Karpas-422 (cell line): Measurements from ENCODE around the gene TRIM36. TPM values are rescaled to one million over a fixed set of nuclear protein-coding genes. Genes with fewer than 3 reads are reported as not detected.

ENCODE experiments used
- DNase-seq: peaks from one replicate; pipeline ENCODE4 v3.0.0-alpha.2; 2015
- H2AFZ ChIP-seq: fragments of 200-600 bp; sonication (generic); 2 replicates; pipeline ENCODE4 v1.6.1; 2014; ENCODE audit warnings: antibody characterized with exemption, low read length, mixed read lengths
- H3K27ac ChIP-seq: fragments of 200-600 bp; sonication (generic); 2 replicates; pipeline ENCODE4 v1.5.1; 2014; ENCODE audit warnings: mild to moderate bottlenecking, low read length, moderate library complexity
- H3K27me3 ChIP-seq: fragments of 200-600 bp; sonication (generic); 2 replicates; pipeline ENCODE4 v1.6.1; 2014; ENCODE audit warnings: low read length, mixed read lengths
- H3K36me3 ChIP-seq: fragments of 200-600 bp; sonication (generic); 2 replicates; pipeline ENCODE4 v1.6.1; 2014; ENCODE audit warnings: low read length, mixed read lengths; ENCODE audit not compliant: insufficient read depth
- H3K4me1 ChIP-seq: fragments of 200-600 bp; sonication (generic); 2 replicates; pipeline ENCODE4 v1.6.1; 2014; ENCODE audit warnings: mild to moderate bottlenecking, low read length, mixed read lengths
- H3K4me2 ChIP-seq: fragments of 200-600 bp; sonication (generic); 2 replicates; pipeline ENCODE4 v1.6.1; 2014; ENCODE audit warnings: low read length, low read depth, mild to moderate bottlenecking; ENCODE audit not compliant: poor library complexity, severe bottlenecking
- H3K4me3 ChIP-seq: fragments of 200-600 bp; sonication (generic); 2 replicates; pipeline ENCODE4 v1.5.1; 2014; ENCODE audit warnings: mild to moderate bottlenecking, antibody characterized with exemption, low read length, mixed read lengths
- H3K79me2 ChIP-seq: fragments of 200-600 bp; sonication (generic); 2 replicates; pipeline ENCODE4 v1.6.1; 2014; ENCODE audit warnings: mild to moderate bottlenecking, low read length, mixed read lengths
- H3K9ac ChIP-seq: fragments of 200-600 bp; sonication (generic); 2 replicates; pipeline ENCODE4 v1.6.0; 2014; ENCODE audit warnings: low read length
- H3K9me2 ChIP-seq: fragments of 200-600 bp; sonication (generic), shearing (Covaris generic); replicated peaks from 2 replicates; pipeline ENCODE4 v1.6.0; 2014; ENCODE audit warnings: mild to moderate bottlenecking, low read length, moderate library complexity; ENCODE audit not compliant: insufficient read depth
- H3K9me3 ChIP-seq: fragments of 300-700, 200-600 bp; sonication (generic); 2 replicates; pipeline ENCODE4 v1.6.1; 2014; ENCODE audit warnings: low read length, mixed read lengths
- H4K20me1 ChIP-seq: fragments of 200-600 bp; sonication (generic); 2 replicates; pipeline ENCODE4 v1.6.1; 2014; ENCODE audit warnings: mild to moderate bottlenecking, antibody characterized with exemption, low read length, low read depth; ENCODE audit not compliant: insufficient read depth
- total RNA-seq: library from RNA; depleted of rRNA; stranded (reverse); fragments of >200 nt; shearing (Covaris generic); gene quantifications from 2 replicates; pipeline ENCODE4 v1.2.3, GENCODE V29; 2014; ENCODE audit warnings: low replicate concordance; rRNA removed

Gene TRIM36, protein sequence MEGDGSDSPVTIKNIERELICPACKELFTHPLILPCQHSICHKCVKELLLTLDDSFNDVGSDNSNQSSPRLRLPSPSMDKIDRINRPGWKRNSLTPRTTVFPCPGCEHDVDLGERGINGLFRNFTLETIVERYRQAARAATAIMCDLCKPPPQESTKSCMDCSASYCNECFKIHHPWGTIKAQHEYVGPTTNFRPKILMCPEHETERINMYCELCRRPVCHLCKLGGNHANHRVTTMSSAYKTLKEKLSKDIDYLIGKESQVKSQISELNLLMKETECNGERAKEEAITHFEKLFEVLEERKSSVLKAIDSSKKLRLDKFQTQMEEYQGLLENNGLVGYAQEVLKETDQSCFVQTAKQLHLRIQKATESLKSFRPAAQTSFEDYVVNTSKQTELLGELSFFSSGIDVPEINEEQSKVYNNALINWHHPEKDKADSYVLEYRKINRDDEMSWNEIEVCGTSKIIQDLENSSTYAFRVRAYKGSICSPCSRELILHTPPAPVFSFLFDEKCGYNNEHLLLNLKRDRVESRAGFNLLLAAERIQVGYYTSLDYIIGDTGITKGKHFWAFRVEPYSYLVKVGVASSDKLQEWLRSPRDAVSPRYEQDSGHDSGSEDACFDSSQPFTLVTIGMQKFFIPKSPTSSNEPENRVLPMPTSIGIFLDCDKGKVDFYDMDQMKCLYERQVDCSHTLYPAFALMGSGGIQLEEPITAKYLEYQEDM
- 2.5 and 4.1 TPM in 2 replicates for total RNA-seq

DNA sequence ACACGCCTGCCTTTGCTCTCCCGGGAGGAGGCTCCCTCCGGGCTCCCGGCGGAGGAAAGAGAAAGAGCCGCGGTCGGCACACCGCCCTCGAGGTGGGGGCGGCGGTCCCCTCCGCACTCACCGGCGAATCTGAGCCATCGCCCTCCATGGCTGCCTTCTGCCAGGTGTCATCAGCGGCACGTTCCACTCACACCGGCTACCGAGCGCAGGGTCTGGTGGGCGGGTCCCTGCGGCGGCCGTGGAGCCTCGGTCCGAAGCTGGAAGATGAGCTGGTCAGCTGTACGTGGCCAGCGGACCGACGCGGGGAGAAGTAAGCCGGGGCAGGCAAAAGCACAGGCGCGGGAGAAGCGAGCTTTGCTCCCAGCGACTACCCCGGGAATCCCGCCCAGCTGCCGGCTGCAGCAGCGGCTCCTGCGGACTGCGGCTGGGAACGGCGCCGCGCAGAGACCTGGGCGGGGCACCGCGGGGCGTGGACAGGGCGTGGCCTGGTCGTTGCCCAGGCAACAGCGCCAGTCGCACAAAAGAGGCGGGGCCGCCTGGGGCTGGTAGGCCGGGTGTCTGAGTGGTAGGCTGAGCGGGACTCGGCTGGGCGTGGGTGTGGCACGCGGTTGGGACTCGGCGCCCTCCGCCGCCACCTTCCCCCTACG is at the start of gene TRIM36:
TRIM36 (minus strand) TSS at position 422 of the 647 bp plus-strand sequence; CDS start at position 148, 274 bp downstream.
- peaks cover 21% of the 10 kb centered on the region for H3K4me1 ChIP-seq
- no peaks in the 10 kb centered on the region for H3K36me3 ChIP-seq
- H4K20me1 ChIP-seq: no peaks in the 10 kb centered on the region
- no peaks in the 10 kb centered on the region for H3K9me2 ChIP-seq
- peak within 1 kb of the TSS; percentile 93 for H3K4me3 ChIP-seq
- H3K4me2 ChIP-seq: peak within 1 kb of the TSS; percentile 92
- H2AFZ ChIP-seq: peak within 1 kb of the TSS; percentile 99
- no peaks in the 10 kb centered on the region for H3K79me2 ChIP-seq
- no peaks in the 10 kb centered on the region for H3K9me3 ChIP-seq
- no peaks in the 10 kb centered on the region; the same call in 1 of the 2 replicates for H3K27me3 ChIP-seq
- no peak within 1 kb of the TSS for H3K27ac ChIP-seq
- H3K9ac ChIP-seq: peak within 1 kb of the TSS; percentile 74
- peak; percentile 97 for DNase-seq

DNA sequence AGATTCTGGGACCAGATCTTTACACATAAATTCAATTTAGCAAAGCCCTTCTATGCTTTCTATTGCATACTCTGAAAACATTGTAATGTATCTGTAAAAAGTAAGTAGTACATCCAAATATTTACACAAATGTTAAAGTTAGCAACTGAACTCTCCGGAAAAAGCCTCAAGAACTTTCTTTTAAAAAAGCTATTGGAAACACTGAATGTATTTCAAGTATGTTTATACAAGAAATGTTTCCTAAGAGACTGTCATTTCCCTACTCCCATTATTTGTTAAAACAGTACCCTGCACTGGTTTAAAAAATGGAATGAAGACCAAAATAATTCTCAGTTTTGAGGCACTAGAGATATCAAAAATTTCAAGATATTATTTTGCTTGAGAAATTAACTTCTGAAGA is 44.8 kb upstream of the TRIM36 start:
- H3K9me2 ChIP-seq: no peaks in the 10 kb centered on the region
- H3K9me3 ChIP-seq: no peaks in the 10 kb centered on the region
- H3K27ac ChIP-seq: no peak overlapping the region
- H3K4me1 ChIP-seq: peaks cover 24% of the 10 kb centered on the region
- H3K4me3 ChIP-seq: no peak overlapping the region
- H3K4me2 ChIP-seq: no peak overlapping the region
- peaks cover 23% of the 10 kb centered on the region for H3K79me2 ChIP-seq
- no peaks in the 10 kb centered on the region for H4K20me1 ChIP-seq
- H3K27me3 ChIP-seq: no peaks in the 10 kb centered on the region
- DNase-seq: no peak
- H3K9ac ChIP-seq: no peak overlapping the region
- no peak overlapping the region for H2AFZ ChIP-seq
- peaks cover 26% of the 10 kb centered on the region; the same call in 1 of the 2 replicates for H3K36me3 ChIP-seq

DNA sequence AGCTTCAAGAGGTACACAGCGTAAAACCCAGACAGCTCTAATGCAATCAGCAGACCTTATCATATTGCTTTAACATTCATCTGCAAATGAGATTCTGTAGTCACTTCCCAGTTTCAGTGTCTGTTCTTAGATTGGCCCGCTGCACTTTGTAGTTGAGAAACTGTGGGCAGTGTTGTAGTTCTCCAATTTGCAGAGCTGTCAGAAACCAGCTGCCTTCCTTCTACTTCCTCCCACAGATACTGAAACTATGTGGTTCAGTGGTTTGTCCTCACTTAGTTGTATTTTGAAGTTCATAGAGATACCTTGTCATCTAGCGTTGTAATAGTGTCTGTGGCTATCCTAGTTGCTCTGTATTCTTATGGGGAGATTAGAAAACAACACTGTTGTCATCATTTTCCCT is 39.6 kb upstream of the TRIM36 start:
- Histone ChIP-seq H3K4me2 (peak overlapping the region; percentile 69), H4K20me1 (no peaks in the 10 kb centered on the region)

DNA sequence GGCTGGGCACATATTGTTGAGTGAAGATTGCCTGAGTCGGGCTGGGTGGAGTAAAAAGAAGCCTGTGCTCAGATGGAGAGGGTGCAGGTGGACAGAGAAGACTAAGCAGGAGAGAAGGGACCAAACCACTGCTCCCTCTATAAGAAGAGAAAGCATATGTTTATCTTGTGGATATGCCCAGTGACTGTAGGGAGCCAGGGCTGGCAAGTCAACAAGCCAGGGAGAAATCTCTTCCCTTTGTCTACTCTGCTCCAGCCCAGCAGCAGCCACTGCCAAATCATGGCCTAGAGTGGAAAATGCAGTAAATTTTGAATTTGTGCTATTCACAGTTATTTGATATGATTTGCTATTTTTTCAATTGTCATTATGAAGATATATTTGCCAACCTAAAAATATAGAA is 33.2 kb upstream of the TRIM36 start:
- H3K9ac ChIP-seq: no peak overlapping the region
- no peak for DNase-seq
- H3K36me3 ChIP-seq: peaks cover 3% of the 10 kb centered on the region; the same call in 1 of the 2 replicates
- no peak overlapping the region for H2AFZ ChIP-seq
- no peak overlapping the region for H3K4me3 ChIP-seq
- no peaks in the 10 kb centered on the region for H3K9me2 ChIP-seq
- H4K20me1 ChIP-seq: no peaks in the 10 kb centered on the region
- no peaks in the 10 kb centered on the region for H3K79me2 ChIP-seq
- H3K4me1 ChIP-seq: peaks cover 29% of the 10 kb centered on the region
- H3K9me3 ChIP-seq: no peaks in the 10 kb centered on the region
- H3K27ac ChIP-seq: no peak overlapping the region
- no peak overlapping the region for H3K4me2 ChIP-seq
- H3K27me3 ChIP-seq: no peaks in the 10 kb centered on the region

More for the DNA sequence above, 39.6 kb upstream of the TRIM36 start:
- Histone ChIP-seq H2AFZ (no peak overlapping the region), H3K4me3 (no peak overlapping the region), H3K4me1 (peaks cover 50% of the 10 kb centered on the region), H3K79me2 (no peaks in the 10 kb centered on the region), H3K9me2 (no peaks in the 10 kb centered on the region), H3K27me3 (no peaks in the 10 kb centered on the region), H3K27ac (peak overlapping the region; percentile 92), H3K36me3 (peaks cover 27% of the 10 kb centered on the region; the same call in 1 of the 2 replicates), H3K9me3 (no peaks in the 10 kb centered on the region), H3K9ac (no peak overlapping the region)
- peak; percentile 95 for DNase-seq

DNA sequence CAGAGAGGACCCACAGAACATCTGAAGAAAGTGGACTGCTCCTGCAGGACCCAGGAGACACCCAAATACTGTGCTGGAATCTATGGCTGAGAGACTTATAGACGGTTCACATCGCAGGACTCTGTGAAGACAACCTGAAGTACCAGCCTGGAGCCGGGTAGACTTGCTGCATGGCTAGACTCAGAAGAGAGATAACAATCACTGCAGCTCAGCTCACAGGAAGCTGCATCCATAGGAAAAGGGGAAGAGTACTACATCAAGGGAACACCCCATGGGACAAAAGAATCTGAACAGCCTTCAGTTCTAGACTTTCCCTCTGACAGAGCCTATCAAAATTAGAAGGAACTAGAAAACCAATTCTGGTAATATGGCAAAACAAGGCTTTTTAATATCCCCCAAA is 26.5 kb upstream of the TRIM36 start:
- Histone ChIP-seq H2AFZ (no peak overlapping the region), H3K36me3 (no peaks in the 10 kb centered on the region), H3K9me2 (no peaks in the 10 kb centered on the region), H3K4me2 (no peak overlapping the region), H4K20me1 (no peaks in the 10 kb centered on the region), H3K9ac (no peak overlapping the region), H3K27ac (no peak overlapping the region), H3K27me3 (no peaks in the 10 kb centered on the region), H3K4me1 (peaks cover 8% of the 10 kb centered on the region), H3K9me3 (no peaks in the 10 kb centered on the region), H3K79me2 (no peaks in the 10 kb centered on the region), H3K4me3 (no peak overlapping the region)
- DNase-seq: no peak

DNA sequence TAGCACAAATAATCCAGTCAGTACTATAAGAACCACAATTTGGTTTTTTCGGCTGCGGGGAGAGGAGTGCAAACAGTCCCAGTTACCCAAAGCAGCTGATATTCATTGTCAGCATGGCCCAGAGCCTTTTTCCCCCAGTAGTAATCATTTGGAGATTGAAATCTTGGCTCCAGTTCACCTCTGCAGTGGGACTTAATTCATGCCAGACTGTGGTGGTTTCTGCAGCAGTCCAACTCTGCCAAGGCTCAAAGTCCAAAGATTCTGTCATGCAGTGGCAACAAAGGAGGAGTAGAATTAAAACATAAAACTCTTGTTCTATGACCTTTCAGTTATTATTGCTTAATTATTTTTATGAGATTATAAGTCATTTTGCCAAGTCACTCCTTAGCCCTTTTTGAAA is 25.0 kb upstream of the TRIM36 start:
- Histone ChIP-seq H3K27ac (no peak overlapping the region), H3K36me3 (no peaks in the 10 kb centered on the region), H3K79me2 (no peaks in the 10 kb centered on the region), H3K9ac (no peak overlapping the region), H3K4me3 (no peak overlapping the region), H4K20me1 (no peaks in the 10 kb centered on the region), H3K9me3 (no peaks in the 10 kb centered on the region), H3K9me2 (no peaks in the 10 kb centered on the region), H3K4me2 (no peak overlapping the region), H3K4me1 (no peaks in the 10 kb centered on the region), H2AFZ (no peak overlapping the region), H3K27me3 (no peaks in the 10 kb centered on the region)
- no peak for DNase-seq

DNA sequence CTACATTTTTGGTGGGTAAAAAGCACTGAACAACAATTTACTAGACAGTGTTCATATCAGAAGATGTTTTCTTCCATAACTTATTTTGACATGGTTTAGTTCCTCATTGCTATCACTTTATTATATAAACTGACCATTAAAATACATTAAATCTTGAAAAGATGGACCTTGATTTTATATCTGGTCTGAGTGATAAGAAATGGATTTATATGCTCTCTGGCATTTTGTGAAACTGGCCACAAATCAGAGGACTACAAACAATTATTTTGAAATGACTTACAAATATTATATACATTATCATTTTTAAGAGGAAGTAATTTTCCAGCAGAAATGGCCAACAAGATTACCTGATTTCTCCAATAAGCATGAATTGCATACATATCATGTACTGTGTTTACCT is 23.6 kb upstream of the TRIM36 start:
- no peak for DNase-seq
- Histone ChIP-seq H3K9me2 (no peaks in the 10 kb centered on the region), H3K36me3 (no peaks in the 10 kb centered on the region), H3K4me1 (no peaks in the 10 kb centered on the region), H2AFZ (no peak overlapping the region), H3K9ac (no peak overlapping the region), H4K20me1 (no peaks in the 10 kb centered on the region), H3K4me2 (no peak overlapping the region), H3K79me2 (no peaks in the 10 kb centered on the region), H3K9me3 (no peaks in the 10 kb centered on the region), H3K4me3 (no peak overlapping the region), H3K27ac (no peak overlapping the region), H3K27me3 (no peaks in the 10 kb centered on the region)

DNA sequence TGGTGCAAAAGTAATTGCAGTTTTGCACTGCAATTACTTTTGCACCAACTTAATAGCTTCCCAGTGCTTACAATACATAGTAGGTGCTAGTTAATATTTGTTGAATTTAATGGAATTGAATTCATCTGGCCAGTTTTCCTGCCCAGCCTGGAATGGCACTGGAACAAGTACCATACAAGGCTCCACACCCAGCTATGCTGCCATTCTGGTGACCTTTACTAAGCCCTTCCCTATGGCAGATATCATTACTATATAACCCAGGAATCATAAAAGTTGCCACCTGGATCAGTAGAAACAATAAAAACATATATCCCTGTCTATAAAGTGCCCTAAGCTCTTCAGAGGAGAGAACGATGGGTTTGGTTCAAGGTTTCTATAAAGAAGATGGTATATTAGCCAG is 22.4 kb upstream of the TRIM36 start:
- H3K79me2 ChIP-seq: no peaks in the 10 kb centered on the region
- H3K9ac ChIP-seq: no peak overlapping the region
- H3K4me1 ChIP-seq: no peaks in the 10 kb centered on the region
- no peaks in the 10 kb centered on the region for H3K9me2 ChIP-seq
- no peak overlapping the region for H2AFZ ChIP-seq
- H3K9me3 ChIP-seq: no peaks in the 10 kb centered on the region
- DNase-seq: no peak
- H3K27ac ChIP-seq: no peak overlapping the region
- H4K20me1 ChIP-seq: no peaks in the 10 kb centered on the region
- no peak overlapping the region for H3K4me2 ChIP-seq
- no peaks in the 10 kb centered on the region for H3K36me3 ChIP-seq
- no peak overlapping the region for H3K4me3 ChIP-seq
- H3K27me3 ChIP-seq: no peaks in the 10 kb centered on the region
